Effector CD8-positive, alpha-beta T cell (primary cell): ENCODE measurements around the gene TLR5.
A peak's percentile ranks its signal among the peaks of the same experiment; 100 is the strongest.

Source experiments
- DNase-seq: peaks from one replicate; lab custom pipeline; 2025; lab: John Stamatoyannopoulos, UW

TLR5 gene

GRCh38 chr1:223147873-223148272 lies 4.8 kb upstream of the TLR5 start:
- no peak for DNase-seq

GRCh38 chr1:223147409-223147808 lies 4.4 kb upstream of the TLR5 start:
- DNase-seq, result no peak

DNA sequence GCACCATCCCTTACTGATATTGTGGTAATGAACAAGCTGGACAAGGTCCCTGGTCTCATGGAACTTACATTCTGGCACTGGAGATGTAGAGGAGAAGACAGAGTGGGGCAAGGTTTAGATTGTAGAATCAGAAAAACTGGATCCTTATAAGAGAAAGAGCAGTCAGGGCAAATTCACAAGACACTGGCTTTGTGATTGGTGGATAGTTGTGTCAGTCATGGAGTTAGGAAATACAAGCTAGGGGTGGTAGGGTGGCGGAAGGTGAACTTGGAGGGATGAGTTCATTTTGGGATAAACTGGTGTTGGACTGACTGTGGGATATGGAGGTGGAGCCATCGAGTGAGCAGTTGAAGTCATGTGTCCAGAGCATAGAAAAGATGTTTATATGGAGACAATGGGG lies 3.7 kb upstream of the TLR5 start:
- no peak for DNase-seq

GRCh38 chr1:223144914-223145313 lies 1.9 kb upstream of the TLR5 start:
- no peak for DNase-seq

GRCh38 chr1:223144431-223144830 lies 1.4 kb upstream of the TLR5 start:
- no peak for DNase-seq

DNA sequence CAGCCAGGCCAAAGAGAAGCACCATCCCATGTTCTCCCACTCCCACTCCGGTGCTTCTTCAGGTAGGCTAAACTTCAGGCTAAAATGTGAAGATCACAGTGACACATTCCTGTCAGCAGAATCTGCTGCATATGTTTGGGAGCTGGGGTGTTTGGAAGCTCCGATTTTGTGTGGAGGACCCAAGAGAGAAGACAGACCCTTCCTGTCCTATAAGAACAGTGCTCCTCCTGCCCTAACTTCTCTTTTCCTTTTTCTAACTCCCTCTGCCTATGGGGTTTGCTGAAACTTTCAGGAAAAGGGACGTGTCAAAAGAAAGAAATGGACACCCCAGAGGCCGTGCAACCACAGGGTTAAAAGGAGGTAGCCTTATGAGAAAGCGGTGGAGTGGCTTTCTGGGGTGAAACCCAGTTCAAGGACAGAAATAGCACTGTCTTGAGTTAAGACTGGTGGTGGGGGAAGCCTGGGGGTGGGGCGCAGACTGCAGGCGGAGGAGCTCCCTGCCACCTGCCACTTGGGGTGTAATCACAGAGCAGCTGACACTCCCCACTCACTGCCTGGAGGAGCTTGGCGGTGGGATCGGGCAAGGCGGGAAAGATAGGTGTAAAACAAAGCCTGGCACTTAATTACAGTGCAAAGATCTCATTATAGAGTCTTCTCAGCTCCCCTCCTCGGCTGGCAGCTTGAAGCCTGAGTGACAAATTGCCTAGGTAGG lies 645 bp upstream of the TLR5 start:
- DNase-seq, result peak; percentile 8

- no peak for DNase-seq
These were observed 779 bp downstream of the TLR5 start for GRCh38 chr1:223142269-223142668.

DNA sequence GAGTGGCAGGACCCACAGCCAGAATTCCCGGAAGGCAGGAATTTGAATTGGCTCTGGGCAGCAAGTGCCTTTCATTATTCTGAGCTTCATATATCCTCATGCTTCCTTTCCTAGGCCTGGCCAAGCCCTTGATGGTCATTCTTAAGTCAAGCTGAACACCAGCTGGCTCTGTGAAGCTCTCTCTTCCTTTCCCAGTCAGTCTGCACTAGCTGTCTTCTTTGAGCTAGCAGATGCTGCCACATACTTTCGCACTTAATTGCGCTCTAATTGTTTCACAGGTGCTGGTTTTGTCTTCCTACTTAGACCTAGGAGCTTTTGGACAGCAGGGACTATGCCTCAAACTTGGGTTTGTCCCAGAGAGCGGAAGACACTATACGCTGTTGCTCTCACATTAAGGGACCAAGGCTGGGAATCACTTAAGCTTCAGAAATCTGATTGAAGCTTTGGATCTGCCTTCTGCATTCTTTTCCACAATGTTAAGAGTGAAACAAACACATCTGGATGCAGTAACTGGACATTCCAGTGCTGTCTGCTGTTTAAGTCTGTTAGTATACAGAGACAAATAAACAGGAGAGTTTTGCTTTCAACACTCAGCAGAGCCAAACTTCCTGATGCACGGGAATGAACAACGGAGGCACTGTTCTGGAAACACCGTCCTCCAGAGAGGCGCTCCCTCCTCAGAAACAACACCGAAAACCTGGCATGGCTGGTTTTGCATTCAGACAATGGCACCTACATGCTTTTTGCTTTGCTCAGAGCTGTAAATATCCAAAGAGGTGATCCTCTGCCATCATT lies 2.2 kb downstream of the TLR5 start:
- no peak for DNase-seq

DNA sequence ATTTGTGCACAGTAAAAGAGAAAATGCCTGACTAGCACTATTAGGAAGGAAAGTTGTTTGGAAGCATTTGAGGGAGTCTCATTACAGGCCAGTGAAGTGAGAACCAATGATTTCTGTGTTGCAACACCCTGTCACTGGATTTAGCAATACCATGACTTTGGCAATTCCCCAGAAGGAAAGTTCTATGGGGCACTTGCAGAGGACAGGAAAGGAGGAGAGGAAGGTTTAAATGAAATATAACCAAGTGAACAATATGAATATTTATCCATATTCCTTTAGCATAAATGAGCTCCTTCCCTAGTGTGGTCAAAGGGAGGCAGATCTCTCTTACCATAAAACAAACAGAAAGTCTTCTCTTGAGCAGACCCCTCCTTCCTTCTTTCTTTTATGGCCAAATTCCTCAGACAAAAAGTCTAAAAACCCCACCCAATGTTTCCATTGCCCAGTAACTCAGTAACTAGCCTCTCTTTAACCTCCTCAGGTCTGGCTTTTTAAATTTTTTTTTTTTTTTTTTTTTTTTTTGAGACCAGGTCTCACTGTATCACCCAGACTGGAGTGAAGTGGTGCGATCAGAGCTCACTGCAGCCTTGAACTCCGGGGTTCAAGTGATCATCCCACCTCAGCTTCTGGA lies 5.5 kb downstream of the TLR5 start:
- DNase-seq, result no peak

DNA sequence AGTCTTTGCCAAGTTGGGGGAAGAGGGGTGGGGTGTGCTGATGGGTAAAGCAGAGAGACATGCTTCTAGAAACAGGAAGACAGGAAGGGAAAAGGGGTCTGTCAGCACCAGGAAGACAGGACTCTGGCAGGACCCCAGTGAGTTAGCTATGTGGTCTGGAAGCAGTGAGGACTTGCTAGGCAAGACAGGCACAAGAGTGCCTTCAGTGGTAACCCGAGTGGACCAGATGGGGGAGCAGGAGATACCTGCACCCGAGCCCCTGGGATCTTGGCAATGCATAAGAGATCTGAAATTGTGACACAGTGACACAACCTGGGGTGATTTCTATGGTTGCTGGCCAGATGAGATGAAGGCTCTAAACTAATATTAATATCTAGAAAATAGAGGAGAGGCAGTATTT lies 7.0 kb downstream of the TLR5 start:
- DNase-seq, result no peak

DNA sequence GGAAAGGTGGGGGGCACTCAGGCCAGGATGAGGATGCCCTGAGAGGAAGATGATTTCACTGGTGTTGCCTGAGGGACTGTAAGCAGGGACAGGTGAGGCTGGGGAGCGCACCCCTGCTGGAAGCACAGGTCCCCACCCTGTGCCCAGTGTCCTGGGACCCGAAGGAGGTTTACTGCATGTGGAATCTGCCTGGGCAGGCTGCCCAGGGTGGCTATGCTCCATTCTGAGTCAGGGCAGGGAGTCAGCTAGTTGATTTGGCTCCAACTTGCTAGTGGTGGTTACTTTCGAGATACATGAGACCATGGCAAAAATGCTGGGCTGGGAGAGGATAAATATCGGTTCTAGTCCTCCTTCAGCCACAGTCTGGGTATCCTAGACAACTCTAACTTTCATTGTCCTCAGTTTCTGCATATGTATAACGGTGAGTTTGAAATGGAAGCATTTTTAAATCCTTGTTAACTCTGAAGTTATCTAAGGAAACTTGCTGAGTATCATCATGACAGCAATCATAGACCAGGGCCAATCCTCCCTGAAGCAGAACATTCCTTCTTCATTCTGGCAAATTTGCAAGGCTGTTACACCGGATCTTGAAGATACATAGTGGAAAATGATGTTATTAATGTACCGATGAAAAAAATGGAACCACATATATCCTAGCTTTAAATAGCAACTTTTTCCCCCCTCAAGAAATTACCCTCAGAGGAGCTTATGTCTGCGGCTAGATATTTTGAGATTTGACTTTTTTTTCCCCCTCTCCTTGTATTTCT lies 7.7 kb downstream of the TLR5 start:
- no peak for DNase-seq

DNA sequence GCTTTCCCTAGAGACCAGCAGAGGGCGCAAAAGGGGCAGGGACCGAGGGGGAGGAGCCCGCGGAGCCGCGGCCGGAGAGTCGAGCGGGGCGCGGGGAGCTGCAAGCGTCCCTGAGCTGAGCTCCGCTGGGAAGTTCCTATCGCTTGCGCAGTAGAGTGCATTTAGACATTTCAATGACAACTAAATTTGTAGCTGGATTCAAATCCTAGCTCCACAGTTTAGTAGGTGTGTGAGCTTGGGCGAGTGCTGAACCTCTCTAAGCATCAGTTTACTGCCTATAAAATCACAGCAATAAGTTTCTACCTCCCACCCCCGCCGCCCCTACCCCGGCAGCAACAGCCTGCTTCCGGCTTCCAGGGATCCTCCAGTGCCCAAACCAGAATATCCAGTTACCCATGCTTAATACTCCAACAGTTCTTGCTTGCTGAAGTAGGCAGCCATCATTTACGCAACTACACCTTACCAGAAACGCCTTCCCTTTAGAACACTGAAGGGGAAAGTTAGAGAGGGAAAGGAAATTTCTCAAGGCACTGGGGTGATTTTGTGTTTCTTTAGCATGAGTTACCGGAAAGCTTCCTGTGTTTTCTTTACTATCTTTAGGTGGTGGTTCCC lies 9.1 kb downstream of the TLR5 start:
- DNase-seq, result peak; percentile 68

DNA sequence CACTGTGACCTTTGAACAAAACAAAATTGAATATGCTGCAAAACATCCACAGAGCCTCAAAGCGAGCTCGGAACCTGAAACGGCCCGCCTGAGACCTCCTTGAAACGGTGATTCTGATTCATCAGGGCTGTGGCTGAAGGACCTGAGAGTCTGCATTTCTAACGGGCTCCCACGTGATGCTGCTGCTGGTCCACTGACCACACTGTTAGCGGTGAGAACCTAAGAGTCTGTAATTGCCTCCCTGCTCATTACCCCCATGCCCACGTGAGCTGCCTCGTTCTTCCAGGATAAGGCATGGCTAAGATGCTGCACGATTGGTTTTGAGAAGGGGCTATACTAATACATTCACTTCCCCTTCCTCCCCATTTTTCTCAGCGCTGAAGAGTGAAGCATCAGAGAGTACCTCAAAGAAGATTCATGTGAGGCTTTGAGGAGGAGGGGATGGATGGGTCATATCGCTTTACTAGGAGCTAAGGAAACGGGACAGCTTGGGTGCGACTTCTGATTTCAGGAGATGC lies 9.7 kb downstream of the TLR5 start:
- no peak for DNase-seq

DNA sequence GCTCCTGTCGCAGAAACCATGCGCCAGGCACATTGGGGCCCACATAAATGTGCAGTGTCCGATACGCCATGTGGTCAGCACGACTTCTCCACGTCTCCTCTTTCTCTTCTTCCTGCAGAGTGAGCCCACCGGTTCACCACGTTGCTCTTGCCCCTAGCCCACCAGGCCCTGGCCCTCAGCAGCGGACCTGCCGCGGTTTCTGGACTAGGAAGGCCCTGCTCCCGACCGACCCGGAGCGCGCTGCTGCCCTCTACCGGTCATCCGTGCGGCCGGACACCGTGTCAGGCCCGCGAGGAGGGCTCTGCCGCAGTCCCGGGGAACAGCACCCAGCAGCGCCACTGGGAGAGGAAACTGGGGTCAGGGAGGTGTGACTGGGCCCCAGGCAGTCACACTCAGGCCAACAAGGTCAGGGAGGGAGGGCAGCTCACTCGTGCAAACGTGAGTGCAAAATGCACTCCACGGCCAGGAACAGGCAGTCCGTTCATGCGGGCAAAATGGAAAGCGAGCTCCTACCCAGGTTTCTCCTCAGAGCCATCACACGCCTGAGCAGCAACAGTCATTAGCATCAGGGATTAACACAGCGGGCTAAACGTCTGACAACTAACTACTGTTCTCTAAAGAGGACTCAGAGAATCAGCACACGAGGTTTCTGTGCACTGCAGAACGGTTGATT lies 13.7 kb downstream of the TLR5 start:
- DNase-seq, result peak; percentile 51

GRCh38 chr1:223126741-223127140 lies 16.3 kb downstream of the TLR5 start:
- no peak for DNase-seq

DNA sequence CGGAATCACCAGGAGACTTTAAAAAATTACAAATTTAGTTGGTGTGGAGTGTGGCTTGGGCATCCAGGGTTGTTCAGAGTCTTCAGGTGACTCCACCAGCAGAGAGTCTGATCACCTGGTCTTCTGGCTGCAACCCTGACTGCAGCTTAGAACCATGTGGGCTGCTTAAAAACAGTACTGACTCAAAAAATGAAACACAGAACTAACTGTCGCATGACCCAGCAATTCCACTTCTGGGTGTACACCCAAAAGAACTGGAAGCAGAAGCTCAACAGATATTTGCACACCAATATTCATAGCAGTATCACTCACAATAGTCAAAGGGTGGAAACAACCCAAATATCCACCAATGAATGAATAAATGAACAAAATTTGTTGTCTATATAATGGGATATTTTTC lies 17.3 kb downstream of the TLR5 start:
- no peak for DNase-seq

- DNase-seq, result no peak
These were observed 19.9 kb downstream of the TLR5 start for GRCh38 chr1:223123011-223123610.

DNA sequence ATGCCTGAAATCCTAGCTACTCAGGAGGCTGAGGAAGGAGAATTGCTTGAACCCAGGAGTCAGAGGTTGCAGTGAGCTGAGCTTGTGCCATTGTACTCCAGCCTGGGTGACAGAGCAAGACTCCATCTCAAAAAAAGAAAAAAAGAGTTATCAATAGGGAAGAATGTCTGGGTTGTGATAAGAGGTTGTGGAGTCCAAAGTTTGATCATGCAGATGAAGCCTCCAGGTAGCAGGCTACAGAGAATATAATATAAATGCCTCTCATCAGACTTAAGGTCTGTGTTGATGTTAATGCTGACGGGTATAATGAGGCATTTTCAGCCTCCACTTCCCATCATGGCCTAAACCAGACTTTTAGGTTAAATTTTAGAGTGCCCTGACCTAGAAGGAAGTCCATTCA lies 24.6 kb downstream of the TLR5 start:
- DNase-seq, result no peak

DNA sequence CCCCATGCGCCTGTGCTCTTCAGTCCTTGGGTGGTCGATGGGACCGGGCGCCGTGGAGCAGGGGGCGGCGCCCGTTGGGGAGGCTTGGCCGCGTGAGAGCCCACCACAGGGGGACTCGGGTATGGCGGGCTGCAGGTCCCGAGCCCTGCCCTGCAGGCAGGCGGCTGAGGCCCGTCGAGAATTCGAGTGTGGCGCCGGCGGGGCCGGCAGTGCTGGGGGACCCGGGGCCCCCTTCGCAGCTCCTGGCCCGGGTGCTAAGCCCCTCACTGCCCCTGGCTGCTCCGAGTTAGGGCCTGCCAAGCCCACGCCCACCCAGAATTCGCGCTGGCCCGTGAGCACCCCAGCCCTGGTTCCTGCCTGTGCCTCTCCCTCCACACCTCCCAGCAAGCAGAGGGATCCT lies 26.1 kb downstream of the TLR5 start:
- DNase-seq, result no peak

DNA sequence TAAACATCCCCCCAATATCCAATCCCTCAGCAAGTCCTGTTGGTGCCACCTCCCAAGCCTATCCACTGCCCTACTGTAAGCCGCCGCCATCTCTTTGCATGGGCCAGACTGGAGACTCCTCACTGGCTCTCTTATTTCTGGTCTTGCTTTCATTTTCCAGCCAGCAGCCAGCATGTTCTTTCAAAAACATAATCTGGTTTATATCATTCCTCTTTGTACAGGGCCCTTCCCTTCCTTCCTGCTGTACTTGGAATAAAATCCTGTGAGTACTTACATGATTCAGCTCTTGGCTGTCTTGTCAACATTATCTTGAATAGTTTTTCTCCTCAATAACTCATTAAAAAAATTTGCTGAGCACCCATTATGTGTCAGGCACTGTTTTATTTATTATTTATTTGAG lies 28.2 kb downstream of the TLR5 start:
- DNase-seq, result no peak

DNA sequence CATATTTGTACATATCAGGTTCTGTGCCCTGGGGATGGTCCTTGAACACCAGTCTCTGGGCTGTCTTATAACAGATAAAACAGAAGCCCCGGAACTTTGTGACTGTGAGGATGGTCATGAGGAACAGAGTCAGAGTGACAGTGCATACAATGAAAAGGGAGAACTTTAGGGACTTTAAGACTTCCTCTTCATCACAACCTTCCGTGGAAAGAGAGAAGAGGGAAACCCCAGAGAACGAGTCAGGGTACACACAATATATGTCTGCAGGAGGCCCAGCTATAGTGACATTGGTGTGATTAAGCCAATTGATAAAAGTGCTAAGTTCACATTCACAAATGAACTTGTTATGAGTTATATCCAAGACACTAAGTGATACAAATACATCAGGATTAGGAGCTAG lies 32.1 kb downstream of the TLR5 start:
- DNase-seq, result no peak
